Fibroblast of peridontal ligament (primary cell): ENCODE measurements around the gene CCDC188.

Source experiments
- DNase-seq: peaks from one replicate; pipeline ENCODE4 v3.0.0-alpha.2; 2010; ENCODE audit errors: extremely low read depth

The CCDC188 gene

DNA sequence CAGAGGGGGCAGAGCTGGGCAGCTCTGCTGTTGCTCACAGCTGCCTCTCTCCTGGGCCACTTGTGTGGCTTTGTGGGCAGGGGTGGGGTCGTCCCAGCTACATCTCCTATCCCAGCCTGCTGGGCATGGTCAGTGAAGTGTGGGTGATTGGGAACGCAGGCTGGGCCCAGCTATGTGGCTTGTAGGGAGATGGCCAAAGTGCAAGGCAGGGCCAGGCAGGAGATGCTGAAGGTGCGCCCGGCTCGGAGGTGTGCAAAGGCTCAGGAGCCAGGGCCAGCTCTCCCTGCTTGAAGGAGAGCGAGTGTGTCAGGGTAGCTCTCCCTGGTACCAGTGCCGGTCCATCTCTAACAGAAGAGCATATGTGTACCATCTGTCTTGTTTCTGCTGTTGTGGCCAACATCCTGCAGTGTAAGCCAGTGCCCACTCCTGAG, 43.4 kb downstream of the CCDC188 start:
- no peak for DNase-seq

DNA sequence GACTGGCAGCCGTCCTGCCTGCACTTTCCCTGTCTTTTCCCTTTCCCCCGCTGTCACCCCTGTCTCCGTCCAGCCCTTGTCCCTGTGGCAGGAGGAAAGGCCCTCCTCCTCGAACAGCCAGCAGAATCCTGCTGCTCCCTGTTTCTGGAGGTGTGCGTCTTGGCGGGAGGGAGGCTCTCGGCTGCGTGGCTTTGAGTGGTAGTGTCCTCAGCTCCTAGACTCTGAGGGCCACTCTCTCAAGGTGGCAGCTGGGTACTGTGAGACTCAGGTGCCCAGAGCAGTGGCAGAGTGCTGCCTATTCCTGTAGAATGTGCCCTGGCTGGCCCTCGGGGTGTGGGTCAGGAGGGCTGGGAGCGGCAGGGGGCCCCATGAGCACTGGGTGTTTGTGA, 44.0 kb downstream of the CCDC188 start:
- no peak for DNase-seq

DNA sequence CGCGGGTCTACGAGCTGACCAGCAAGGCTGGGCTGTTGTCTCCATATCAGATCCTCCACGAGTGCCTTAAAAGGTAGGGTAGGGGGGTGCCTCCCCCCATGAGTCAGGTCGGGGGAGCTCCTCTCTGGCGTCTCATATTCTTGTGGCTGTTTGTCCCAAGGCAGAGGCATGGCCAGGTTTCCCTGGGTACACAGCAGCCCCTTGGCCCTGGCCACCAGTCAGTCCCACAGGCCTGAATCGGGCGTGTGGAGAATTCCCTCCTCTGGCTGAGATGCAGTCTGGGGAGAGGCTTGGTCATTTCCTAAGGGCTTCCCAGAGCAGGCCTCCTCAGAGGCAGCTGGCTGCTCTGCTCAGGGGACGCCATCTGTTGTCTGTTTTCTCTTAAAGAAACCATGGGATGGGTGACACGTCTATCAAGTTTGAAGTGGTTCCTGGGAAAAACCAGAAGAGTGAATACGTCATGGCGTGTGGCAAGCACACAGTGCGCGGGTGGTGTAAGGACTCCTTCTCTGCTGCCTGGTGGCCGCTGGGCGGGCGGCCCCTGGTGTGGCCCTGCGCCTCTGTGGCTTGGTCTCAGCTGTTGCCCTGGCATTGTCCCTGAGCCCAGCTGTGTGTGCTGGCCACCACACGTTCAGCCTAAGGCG, 44.5 kb downstream of the CCDC188 start:
- DNase-seq = no peak

DNA sequence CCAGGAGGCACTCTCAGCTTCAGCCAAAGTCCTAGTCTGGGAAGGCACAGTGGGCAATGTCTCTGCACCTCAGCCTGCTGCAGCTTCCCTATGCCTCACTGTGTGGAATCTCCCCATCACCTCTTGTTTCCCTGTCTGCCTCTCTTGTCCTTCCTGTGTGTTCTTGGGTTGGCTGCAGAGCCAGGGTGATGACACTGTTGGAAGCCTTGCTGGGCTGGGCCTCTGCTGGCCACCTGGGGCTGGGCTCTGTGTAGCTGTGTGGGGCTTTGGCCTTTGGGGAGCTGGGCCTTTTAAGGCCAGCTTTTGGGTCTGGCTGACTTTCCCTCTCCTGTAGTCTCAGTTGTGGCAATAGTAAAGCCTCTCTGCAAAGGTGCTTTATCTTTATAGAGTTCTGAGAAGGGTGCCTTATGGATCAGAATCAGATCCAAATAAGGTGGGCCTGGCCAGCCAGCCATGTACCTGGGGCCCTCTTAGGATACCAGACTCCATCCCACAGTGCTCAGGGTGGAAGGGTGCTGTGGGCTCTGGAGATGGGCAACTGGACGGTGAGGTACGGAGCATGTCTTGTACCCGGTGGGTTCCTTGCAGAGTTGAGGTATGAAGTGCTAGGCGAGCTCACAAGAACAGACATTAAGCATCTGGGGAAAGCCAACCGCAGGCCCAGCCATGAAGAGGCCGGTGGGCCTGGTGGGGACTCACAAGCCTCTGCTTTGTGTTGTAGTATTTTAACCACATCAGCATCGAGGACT, 45.2 kb downstream of the CCDC188 start:
- DNase-seq = no peak

DNA sequence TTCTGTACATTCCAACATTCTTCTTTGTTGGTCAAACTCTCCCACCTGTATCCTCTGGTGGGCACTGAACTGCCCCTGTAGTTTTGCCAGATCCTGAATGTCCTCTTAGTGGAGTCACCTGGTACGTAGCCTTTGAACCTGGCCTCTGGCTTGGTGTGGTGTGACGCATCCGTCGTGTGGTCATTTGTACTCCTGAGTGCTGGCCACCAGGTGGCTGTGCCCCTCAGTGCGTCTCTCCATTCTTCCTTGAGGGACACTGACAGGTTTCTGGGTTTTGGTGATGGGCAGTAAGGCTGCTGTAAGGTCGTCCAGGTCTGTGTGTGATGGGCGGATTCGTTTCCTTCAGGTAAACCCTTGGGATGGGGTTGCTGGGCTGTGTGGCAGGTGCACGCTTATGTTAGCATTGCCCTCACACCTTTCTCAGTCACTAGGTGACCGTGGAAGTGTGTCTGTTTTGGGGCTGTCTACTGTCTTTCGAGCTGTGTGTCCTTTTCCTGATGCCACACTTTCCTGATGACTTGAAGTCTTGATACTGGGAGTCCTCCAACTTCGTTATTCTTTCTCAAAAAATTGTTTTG, 48.6 kb downstream of the CCDC188 start:
- DNase-seq = no peak

DNA sequence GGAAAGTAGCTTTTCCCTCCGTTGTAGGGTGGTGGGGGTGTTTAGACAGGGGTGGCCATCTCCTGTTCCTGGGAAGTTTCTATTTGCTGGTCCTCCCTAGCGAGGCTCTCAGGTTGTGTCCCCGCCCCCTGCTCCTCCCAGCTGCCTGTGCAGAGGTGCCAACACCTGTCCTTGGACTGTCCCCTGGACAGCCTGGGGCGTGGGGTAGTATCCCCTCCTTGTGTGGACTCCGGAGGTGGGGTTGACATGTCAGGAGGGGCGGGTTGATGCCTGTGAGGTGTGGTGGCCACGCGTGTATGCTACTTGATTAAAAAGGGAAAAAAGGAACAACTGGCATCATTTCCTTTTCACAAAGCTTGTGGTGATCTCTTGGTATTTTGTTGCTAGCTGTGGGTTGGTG, 49.2 kb downstream of the CCDC188 start:
- no peak for DNase-seq

DNA sequence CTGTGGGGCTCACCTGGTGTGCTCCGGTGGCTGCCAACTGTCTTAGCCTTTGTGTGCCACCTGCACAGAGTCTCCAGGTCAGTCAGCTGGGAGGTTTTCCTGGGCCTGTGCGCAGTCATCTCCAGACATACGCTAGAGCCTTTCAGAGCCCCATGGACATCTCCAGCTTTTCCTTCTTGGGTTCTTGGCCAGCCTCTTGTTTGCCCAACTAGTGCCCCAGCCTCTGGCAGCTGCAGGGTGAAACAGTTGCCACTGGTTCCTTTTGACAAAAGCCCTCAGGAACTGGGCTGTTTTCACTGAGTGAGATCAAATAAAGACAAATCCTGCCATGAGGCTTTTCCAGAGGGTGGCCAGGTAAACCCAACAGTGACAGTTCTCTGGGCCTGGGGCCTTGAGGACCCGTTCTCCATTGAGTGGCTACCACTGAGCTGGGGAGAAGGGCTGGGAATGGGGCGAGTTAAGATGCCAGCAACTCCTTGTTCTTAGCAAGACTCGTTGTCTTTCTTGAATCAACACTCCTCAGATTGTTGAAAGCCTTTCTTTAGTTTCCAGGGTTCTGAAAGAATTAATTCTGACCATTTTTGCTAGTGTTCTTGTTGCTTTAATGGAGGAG, 51.6 kb downstream of the CCDC188 start:
- DNase-seq = no peak
